ENCODE measurements around the gene MRPL20.
"Not testable (repeated sequence)": the region's sequence is repeated elsewhere in the genome, so short reads cannot be mapped to it uniquely, and the experiment has no call there.

DNA sequence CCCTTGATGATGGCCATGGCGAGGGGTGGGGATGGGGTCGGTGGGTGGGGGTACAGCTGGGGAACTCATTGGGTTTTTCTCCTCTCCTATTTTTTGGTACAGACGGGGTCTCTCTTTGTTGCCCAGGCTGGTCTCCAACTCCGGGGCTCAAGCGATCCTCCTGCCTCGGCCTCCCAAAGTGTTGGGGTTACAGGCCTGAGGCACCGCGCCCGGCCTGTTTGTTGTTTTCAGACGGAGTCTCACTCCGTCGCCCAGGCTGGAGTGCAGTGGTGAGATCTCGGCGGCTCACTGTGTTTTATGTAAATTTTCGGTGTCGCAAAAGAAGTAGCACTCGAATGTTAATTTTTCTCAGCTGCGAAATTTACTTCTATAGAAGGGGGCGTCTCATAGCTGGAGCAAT lies 39.5 kb upstream of the MRPL20 start:
- TF ChIP-seq, protein P1, sequence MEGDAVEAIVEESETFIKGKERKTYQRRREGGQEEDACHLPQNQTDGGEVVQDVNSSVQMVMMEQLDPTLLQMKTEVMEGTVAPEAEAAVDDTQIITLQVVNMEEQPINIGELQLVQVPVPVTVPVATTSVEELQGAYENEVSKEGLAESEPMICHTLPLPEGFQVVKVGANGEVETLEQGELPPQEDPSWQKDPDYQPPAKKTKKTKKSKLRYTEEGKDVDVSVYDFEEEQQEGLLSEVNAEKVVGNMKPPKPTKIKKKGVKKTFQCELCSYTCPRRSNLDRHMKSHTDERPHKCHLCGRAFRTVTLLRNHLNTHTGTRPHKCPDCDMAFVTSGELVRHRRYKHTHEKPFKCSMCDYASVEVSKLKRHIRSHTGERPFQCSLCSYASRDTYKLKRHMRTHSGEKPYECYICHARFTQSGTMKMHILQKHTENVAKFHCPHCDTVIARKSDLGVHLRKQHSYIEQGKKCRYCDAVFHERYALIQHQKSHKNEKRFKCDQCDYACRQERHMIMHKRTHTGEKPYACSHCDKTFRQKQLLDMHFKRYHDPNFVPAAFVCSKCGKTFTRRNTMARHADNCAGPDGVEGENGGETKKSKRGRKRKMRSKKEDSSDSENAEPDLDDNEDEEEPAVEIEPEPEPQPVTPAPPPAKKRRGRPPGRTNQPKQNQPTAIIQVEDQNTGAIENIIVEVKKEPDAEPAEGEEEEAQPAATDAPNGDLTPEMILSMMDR (IDR thresholded peaks at IDR 0.05 in 8 of 11, conservative IDR thresholded peaks at IDR 0.05 in 3 of 11), result not testable (repeated sequence)
- not testable (repeated sequence) for TF ChIP-seq POLR2AphosphoS5 (IDR thresholded peaks at IDR 0.05)

Data from spleen (tissue), 7 donors.